IPS DF 4.7 (cell line): ENCODE results near the gene EHBP1L1.

Experiments
- DNase-seq: peaks from one replicate; pipeline ENCODE4 v3.0.0-alpha.2; 2013; ENCODE audit warnings: low spot score; ENCODE audit errors: extremely low read depth

Gene EHBP1L1

DNA sequence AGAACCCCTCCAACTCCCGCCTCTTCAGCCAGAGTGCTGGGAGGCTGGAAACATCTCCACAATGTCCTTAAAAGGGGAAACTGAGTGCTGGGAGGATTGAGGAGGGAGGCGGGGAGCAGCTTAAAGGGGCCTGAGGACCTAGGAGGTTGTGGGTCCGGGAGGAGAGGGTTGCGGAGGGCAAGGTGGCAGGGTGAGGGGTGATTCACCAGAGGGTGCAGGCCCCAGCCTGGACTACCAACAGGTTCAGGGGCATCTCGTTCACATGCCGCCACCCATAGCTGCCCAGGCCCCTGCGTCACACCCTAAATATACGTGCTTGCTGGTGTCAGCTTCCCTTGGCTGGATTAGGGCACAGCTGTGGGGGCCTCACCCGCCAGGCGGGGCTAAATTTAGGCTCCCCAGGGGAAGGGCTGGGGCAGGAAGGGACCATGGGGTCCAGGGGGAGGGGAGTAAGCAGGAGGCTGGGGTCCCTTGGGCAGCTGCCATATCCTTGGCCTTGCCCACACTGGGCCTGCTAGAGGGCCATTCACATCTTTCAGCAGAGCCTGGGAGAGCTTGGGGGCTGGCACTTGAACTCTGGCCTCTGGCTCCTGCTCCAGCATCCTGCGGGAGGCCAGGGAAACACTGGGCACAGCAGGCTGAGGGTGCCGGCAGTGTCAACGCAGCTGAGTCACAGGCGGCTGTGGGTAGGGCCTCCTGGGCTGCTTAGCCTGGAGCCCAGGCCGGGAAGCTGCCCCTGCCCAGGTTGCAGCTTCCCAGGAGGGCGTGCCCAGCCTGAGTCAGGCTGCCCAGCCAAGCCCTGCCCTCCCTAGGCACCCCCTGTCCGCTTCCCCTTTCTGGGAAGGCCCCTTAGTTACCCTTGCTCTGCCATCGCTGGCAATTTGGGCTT, 1.3 kb downstream of the EHBP1L1 start:
- no peak for DNase-seq

DNA sequence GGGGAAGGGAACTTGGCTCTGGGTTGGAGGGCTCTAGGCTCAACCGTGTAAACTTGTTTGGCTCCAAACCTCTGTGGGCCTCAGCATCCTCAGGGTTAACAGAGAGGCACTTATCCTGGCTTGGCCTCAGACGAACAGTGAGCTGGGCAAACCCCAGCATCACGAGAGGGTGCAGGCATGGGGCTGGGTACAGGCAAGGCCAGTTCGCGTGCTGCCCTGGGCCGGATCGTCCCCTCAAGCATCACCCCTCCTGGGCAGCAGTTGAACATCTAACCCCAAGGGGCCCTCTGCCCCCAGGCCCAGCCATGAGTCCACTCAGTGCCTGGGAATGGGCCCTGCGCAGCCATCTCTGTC, 1.9 kb downstream of the EHBP1L1 start:
- DNase-seq = no peak

DNA sequence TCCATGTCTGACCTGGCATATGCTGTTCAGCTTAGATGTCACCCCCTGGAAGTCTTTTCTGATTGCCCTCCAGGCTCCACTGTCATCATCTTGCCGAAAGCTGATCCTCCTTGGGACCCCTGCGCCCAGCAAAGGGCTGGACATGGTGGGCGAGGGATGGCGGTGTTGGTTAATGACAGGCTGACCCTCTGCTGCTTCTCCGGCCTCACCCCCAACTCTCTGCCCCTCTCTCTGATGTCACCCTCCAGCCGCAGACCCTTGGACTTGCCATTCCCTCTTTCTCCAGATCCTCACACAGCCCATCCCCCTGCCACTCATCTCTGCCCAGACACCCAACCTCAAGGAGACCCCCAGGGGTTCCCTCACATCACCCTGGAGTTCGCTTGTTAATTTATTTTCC, 2.3 kb downstream of the EHBP1L1 start:
- DNase-seq = no peak

DNA sequence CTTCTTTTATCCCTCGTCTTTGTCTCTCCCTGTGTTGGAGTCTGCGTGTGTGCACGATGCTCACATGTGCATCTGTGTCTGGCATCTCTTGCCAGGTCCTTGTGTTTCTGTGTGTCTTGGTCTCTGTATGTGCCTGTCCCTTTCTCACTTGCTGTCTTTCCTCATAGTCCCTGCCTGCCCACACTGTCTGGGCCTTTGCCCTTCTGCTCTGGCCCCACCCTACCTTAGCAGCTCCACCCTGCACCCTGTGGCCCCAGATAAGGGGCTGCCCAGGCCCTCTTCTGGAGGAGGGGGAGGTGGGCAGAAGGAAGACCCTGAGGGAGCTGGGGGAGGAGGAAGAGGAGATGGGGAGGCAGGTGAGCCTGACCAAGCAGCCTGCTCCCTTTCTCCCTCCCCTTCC, 2.8 kb downstream of the EHBP1L1 start:
- no peak for DNase-seq

DNA sequence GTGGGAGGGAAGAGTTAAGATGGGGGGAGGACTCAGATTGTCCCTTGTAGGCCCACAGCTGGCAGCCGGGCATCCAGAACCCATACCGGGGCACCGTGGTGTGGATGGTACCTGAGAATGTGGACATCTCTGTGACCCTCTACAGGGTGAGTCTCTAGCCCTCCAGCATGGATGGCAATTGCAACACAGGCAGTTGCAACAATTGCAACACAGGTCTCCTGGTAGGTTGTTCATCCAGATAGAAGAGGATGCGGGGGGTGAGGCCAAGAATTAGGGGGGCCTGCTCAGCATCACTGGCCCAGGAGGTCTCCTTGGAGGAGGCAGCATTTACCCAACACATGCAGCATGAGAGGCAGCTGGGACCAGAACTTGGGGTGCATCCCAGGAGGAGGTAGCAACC, 3.4 kb downstream of the EHBP1L1 start:
- DNase-seq = no peak

DNA sequence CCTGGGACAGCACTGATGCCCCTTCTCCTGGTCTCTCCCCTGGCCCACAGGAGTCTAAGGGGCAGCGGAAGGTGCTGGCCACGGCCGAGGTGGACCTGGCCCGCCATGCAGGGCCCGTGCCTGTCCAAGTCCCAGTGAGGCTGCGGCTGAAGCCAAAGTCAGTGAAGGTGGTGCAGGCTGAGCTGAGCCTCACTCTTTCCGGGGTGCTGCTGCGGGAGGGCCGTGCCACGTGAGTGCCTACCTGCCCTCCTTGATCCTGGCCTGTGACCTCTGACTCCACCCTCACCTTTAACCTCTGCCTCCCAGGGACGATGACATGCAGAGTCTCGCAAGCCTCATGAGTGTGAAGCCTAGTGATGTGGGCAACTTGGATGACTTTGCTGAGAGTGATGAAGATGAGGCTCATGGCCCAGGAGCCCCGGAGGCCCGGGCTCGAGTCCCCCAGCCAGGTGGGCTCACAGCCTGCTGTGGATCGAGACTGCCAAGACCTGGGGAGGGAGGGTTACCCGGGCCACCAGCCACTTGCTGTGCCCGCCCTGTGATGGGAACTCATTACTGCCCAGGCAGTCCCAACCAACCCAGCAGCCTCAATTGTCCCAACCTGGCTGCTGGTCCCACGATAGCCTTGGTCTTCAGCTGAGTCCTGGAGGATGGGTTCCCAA, 4.3 kb downstream of the EHBP1L1 start:
- no peak for DNase-seq

DNA sequence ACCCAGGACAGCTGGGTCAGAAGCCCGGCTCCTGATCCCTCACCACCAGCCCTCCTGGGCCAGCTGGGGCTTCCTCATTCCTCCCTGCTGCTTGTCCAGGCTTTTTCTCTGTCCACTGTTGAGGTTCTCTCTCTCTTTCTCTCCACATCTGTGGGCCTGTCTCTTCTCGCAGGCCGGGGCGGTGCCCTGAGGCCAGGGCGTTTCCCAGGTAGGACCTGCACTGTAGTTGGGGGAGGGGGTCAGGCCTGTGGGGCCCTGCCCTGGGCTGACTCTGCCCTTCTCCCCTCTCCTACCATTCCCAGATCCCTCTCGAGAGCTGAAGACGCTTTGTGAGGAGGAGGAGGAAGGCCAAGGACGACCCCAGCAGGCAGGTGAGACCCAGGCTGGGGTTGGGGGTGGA, 4.9 kb downstream of the EHBP1L1 start:
- no peak for DNase-seq

DNA sequence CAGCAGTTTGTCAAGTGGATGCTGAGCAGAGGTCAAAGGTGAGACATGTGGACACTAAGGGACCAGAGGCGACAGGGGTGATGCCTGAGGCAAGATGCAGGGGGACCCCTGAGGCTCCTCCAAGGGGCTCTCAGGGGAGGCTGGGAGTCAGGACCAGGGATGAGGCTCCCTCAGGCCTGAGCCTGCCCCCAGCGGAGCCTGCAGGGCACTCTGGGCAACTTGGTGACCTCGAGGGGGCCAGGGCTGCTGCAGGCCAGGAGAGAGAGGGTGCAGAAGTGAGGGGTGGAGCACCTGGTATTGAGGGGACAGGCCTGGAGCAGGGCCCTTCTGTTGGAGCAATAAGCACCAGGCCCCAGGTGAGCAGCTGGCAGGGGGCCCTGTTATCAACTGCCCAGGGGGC, 6.1 kb downstream of the EHBP1L1 start:
- no peak for DNase-seq

DNA sequence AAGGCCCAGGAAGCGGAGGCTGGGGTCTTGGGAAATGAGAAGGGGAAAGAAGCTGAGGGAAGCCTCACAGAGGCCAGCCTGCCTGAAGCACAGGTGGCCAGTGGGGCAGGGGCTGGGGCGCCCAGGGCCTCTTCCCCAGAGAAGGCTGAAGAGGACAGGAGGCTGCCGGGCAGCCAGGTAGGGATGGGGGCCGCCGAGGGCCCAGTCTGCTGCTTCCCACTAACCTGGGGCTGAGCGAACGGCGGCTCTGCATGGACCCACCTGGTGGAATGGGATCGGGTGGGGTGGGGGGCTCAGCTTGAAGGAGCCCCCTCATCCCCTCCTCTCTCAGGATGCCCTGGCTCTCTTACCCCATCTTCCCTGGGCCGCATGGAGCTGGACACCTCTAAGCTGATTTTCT, 7.7 kb downstream of the EHBP1L1 start:
- DNase-seq = no peak

DNA sequence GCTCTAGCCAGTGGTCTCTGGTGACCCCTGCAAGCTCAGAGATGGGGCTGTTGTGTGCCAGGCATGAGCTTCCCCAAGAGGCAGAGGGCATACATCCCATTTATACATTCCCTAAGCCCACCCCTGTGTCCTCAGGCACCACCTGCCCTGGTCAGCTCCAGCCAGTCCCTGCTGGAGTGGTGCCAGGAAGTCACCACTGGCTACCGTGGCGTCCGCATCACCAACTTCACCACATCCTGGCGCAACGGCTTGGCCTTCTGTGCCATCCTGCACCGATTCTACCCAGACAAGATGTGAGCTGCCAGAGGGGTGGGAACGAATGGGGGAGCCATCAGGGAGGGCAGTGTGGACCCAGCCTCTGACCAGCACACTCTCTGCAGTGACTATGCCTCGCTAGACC, 8.3 kb downstream of the EHBP1L1 start:
- DNase-seq = no peak

DNA sequence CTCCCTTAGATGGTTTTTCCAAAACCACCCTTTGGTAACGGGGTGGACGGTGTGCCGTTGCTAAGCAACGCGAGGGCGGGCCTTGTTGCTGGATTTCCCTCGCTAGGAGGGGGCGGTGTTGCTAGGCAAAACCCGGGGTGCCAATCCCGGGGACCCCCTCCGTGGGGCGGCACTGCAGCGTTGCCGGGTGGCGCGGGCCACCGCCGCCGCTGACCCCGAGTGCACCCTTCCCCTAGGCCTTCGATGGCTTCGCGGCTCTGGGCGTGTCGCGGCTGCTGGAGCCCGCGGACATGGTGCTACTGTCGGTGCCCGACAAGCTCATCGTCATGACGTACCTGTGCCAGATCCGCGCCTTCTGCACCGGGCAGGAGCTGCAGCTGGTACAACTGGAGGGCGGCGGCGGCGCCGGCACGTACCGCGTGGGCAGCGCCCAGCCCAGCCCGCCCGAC, 8.9 kb downstream of the EHBP1L1 start:
- DNase-seq = no peak

DNA sequence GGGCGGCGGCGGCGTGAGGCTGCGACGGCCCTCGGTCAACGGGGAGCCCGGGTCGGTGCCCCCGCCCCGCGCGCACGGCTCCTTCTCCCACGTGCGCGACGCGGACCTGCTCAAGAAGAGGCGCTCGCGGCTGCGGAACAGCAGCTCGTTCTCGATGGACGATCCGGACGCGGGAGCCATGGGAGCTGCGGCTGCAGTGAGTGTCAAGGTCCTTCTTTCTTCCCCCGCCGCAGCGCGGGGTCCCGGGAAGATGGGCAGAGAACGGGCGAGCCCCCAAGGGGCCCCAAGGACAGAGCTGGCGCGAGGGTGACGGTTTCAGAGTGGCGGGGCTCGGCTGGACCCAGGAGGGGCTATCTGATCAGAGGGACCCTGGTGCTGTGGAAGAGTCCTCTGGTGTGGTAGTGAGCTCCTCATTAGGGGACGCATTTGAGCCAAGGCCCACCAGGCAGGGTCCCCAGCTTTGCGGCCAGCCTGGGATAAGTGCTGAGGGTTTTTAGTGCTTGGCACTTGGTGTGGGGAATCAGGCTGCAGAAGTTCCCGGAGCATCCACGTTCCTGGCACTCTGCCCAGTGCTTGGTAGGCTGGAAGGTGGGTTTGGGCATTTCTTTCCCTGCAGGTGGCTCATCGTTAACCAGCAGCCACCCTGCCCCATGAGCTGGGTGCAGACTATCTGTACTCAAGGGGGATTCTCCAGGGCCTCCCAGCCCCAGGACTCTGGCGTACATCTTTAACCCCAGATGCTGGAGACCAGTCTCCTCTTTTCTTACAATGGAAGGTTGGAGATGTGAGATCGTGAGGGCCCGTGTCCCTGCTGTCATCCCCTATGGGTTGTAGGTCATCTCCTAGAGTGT, 9.8 kb downstream of the EHBP1L1 start:
- DNase-seq = no peak

DNA sequence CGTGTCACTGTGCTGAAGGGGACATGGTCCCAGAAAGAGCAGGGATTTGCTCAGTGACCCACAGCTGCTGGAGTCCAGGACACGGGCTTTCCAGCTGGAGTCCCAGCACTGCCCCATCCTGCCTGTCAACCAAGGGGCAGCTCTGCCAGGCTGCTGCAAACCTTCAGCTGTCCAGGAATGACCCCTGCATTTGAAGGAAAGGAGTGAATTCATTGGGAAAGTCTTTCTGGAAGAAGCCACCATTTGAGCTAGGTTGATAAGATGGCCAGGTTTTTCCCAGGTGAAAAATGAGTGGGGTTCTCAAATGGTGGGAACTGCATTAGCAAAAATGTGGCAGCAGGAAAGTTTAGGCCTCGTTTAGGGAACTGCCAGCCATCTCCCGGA, 10.4 kb downstream of the EHBP1L1 start:
- DNase-seq = no peak

DNA sequence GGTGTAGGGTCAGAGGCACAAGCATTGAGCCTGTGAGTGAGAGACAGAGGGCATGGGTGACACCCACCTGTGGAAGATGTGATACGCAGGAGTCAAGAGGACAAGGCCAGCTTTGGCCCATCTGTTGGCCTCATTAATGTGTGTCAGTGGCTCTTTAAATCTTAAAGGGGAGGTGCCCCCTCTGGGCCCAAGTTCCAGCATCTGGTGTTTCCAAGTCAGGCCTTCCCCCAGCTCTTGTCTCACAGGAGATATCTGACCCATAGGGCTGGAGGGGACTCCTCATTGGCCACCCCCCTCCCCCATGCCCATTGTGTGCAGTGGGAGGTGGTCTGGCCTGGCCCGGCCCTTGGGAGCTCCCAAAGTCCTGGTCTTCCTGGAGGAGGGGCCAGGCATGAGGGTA, 10.8 kb downstream of the EHBP1L1 start:
- no peak for DNase-seq

DNA sequence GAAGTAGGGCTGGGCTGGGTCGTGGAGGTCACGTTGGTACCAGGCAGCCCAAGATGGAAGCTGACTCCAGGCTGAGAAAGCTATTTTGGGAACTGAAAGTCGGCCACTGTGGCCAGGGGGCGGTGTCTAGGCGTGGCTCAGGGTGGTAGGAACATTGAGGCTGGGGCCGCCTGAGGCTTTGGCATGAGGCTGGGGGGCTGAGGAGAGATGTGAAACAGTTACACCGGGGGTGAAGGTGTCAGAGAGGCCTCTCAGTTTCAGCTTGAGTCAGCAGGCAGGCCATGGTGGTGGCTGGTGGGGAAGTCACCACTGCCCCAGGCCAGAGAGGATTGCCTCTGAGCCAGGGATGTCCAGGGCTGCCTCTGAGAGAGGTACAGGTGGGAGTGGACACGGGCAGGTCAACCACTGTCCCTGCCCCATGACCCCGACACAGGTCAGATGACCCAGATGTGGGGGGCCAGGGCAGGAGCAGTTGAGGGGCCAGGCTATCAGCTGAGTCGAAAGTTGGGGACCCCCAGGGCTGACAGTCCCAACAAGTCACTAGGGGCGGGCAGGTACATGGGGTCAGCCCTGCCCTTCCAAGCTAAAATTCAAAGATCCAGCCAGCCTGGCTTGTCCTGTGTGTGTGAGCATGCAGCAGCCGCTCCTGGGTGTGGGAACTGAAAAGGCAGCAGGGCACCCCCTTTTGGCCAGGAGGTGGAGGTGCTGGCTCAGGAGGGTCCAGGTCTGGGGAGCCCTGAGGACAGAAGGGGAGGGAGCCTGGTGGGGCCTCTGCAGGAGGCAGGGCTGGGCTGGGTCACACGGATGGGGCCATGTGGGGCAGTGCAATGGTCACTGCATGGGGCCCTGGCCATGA, 12.6 kb downstream of the EHBP1L1 start:
- no peak for DNase-seq

DNA sequence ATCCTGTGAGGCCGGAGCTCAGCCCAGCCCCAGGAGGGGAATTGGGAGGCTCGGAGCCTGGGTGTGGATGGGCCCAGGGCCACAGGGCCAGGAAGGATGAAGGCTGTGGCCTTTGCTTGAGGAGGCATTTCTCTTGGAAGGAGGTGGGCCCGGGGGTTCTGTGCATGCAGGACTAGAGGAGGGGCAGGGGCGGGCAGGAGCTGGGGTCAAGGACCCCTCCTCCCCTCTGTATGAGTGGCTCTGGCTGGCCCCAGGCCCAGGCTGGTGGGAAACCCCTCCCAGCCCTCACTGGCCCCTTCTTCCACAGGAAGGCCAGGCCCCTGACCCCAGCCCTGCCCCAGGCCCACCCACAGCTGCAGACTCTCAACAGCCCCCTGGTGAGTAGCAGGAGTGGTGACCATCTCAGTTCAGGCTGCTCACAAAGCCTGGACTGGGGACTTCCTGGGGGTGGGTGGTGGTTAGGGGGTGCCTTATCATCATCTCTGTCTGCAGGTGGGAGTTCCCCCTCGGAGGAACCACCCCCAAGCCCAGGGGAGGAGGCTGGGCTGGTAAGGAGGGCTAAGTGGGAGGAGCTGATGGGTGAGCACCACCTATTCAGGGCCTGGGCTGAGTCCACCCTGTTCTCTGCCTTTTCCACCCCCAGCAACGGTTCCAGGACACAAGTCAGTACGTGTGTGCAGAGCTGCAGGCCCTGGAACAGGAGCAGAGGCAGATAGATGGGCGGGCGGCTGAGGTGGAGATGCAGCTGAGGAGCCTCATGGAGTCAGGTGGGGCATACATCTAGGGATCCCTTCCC, 13.8 kb downstream of the EHBP1L1 start:
- DNase-seq = no peak

DNA sequence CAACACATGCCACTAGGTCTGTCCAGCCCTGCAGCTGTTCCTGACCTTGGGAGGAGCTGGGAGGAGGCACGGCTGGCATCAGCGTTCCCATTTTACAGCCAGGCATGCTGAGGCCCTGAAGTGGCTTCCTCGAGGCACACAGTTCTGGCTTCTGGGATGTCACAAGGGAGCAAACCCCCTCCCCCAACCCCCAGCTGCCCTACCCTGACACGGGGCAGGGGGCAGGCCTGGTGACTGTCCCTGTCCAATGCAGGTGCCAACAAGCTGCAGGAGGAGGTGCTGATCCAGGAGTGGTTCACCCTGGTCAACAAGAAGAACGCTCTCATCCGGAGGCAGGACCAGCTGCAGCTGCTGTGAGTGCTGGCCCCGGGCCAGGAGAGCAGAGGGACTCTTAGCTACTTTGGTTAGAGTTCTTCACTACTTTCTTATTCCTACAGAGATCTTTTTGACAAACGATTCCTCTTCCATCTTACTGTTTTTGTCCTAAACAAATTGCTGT, 14.4 kb downstream of the EHBP1L1 start:
- DNase-seq = no peak

DNA sequence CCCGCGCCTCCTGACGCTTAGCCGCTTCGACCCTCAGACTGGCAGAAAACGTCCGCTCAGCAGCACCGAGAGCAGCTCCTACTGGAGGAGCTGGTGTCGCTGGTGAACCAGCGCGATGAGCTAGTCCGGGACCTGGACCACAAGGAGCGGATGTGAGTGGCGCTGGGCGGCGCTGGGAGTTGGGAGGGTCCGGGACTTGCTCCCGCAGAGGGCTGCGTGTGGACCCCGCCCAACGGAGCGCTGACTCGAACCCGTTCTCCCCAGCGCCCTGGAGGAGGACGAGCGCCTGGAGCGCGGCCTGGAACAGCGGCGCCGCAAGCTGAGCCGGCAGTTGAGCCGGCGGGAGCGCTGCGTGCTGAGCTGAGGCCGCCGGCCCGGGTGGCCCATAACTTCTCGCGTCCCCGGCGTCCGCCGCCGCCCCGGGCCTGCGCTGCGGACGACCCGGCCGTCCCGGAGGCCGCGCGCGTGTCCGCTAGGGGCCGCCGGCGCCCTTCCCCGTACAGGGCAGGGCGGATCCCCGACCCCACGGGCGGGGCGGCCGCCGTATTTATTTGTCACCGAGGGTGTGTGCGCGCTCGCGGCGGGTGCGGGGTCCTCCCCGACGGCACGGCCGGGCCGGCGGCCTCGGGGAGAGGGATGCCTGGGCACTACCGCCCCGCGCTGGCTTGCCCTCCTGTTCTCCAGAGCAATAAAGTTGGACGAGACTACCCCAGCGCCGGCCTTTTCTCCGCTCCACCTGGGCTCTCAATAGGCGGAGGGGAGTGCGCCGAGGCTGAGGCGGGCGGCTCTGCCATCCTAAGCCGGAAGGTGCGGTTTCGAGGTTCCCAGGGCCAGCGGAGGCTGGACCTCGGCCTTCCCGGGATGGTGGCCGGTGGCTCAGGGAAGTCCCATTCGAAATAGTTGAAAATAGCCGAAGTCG, 16.3 kb downstream of the EHBP1L1 start:
- no peak for DNase-seq

DNA sequence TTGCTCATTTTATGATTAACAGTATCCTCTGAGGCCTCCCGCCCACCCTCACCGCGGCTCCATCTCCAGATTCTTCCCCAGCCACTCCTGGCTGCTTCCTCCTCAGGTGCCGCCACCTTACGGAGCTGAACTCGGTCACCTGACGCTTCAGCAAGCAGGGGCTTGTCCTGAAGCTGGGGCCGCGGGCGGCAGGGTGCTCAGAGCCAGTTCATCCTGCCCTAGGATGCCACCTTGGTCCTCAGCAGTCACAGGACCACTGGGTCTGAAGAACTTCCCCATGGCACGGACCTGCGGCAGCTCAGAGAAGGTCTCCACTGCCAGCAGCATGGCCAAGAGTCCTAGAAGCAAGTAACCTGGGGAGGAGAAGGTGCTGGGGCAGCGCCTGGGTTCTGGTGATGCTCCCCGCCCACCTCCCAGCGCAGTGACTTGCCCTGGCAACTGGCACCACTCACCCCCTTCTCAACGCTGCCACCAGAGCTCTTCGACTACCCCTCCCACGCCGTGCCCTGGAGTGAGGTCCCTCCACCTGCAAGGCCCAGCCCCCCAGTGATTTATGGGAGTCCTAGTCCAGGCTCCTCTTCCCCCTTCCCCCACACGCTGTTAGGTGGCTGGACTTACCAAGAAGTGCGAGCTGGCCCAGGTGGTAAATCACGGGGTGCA, 17.1 kb downstream of the EHBP1L1 start:
- no peak for DNase-seq
